H9 (cell line): ENCODE measurements around the gene ZNF366. TPM values are rescaled to one million over a fixed set of nuclear protein-coding genes. Genes with fewer than 3 reads are reported as not detected.

Experiments
- DNase-seq: peaks from one replicate; pipeline ENCODE4 v3.0.0-alpha.2; 2017
- H2AFZ ChIP-seq: one replicate; pipeline ENCODE4 v1.6.1; 2013; ENCODE audit warnings: mild to moderate bottlenecking, low read length, control low read depth, moderate library complexity
- H2AK5ac ChIP-seq: 2 replicates; pipeline ENCODE4 v1.6.1; 2013; ENCODE audit warnings: low read length, control low read depth, mixed read lengths; ENCODE audit not compliant: insufficient read length
- H2BK120ac ChIP-seq: one replicate; pipeline ENCODE4 v1.6.1; 2013; ENCODE audit warnings: low read depth, mild to moderate bottlenecking, low read length, control low read depth, inconsistent platforms; ENCODE audit not compliant: poor library complexity, severe bottlenecking
- H2BK12ac ChIP-seq: 2 replicates; pipeline ENCODE4 v1.6.1; 2013; ENCODE audit warnings: low read length, control low read depth, mixed read lengths, low read depth; ENCODE audit not compliant: insufficient read length
- H2BK15ac ChIP-seq: 2 replicates; pipeline ENCODE4 v1.6.1; 2013; ENCODE audit warnings: low read depth, low read length, control low read depth
- H2BK20ac ChIP-seq: one replicate; pipeline ENCODE4 v1.6.1; 2013; ENCODE audit warnings: low read depth, mild to moderate bottlenecking, low read length, control low read depth, inconsistent platforms; ENCODE audit not compliant: poor library complexity, severe bottlenecking
- H2BK5ac ChIP-seq: 2 replicates; pipeline ENCODE4 v1.6.1; 2013; ENCODE audit warnings: low read length, control low read depth, mixed read lengths; ENCODE audit not compliant: insufficient read length
- H3K14ac ChIP-seq: 2 replicates; pipeline ENCODE4 v1.6.1; 2013; ENCODE audit warnings: low read length, control low read depth; ENCODE audit not compliant: insufficient read depth
- H3K18ac ChIP-seq: 2 replicates; pipeline ENCODE4 v1.6.1; 2013; ENCODE audit warnings: low read depth, mild to moderate bottlenecking, mixed read lengths, low read length, control low read depth; ENCODE audit not compliant: insufficient read length
- H3K23ac ChIP-seq: 2 replicates; pipeline ENCODE4 v1.6.1; 2013; ENCODE audit warnings: low read length, control low read depth, mixed read lengths, low read depth; ENCODE audit not compliant: insufficient read length
- H3K23me2 ChIP-seq: 2 replicates; pipeline ENCODE4 v1.6.1; 2013; ENCODE audit warnings: low read depth, mild to moderate bottlenecking, mixed read lengths, low read length, control low read depth; ENCODE audit not compliant: insufficient read length, poor library complexity, severe bottlenecking
- H3K27ac ChIP-seq: 2 replicates; pipeline ENCODE4 v1.5.1; 2013; ENCODE audit warnings: low read length, control low read depth, mixed read lengths, low read depth; ENCODE audit not compliant: insufficient read length
- H3K27me3 ChIP-seq: 2 replicates; pipeline ENCODE4 v1.6.1; 2013; ENCODE audit warnings: low read length, control low read depth, inconsistent platforms; ENCODE audit not compliant: insufficient read depth
- H3K4ac ChIP-seq: 2 replicates; pipeline ENCODE4 v1.6.1; 2013; ENCODE audit warnings: low read depth, mild to moderate bottlenecking, control low read depth, inconsistent platforms, low read length, moderate library complexity
- H3K4me1 ChIP-seq: 2 replicates; pipeline ENCODE4 v1.6.1; 2013; ENCODE audit warnings: low read length, control low read depth, inconsistent platforms; ENCODE audit not compliant: insufficient read depth
- H3K4me2 ChIP-seq: 2 replicates; pipeline ENCODE4 v1.6.1; 2013; ENCODE audit warnings: low read length, control low read depth, mixed read lengths; ENCODE audit not compliant: insufficient read length, insufficient read depth
- H3K56ac ChIP-seq: 2 replicates; pipeline ENCODE4 v1.6.1; 2013; ENCODE audit warnings: low read depth, mild to moderate bottlenecking, mixed read lengths, low read length, control low read depth; ENCODE audit not compliant: insufficient read length
- H3K79me1 ChIP-seq: 2 replicates; pipeline ENCODE4 v1.6.1; 2013; ENCODE audit warnings: low read depth, mild to moderate bottlenecking, moderate library complexity, low read length, control low read depth, inconsistent platforms; ENCODE audit not compliant: insufficient read depth, poor library complexity, severe bottlenecking
- H3K79me2 ChIP-seq: 2 replicates; pipeline ENCODE4 v1.6.1; 2013; ENCODE audit warnings: low read length, control low read depth, inconsistent platforms; ENCODE audit not compliant: insufficient read depth
- H3K9ac ChIP-seq: 2 replicates; pipeline ENCODE4 v1.6.1; 2013; ENCODE audit warnings: low read length, control low read depth, mixed read lengths; ENCODE audit not compliant: insufficient read length; ENCODE audit errors: extremely low read depth
- H3K9me3 ChIP-seq: one replicate; pipeline ENCODE4 v1.6.1; 2013; ENCODE audit warnings: low read depth, low read length, inconsistent platforms; ENCODE audit not compliant: control insufficient read depth
- H3T11ph ChIP-seq: one replicate; pipeline ENCODE4 v1.6.1; 2013; ENCODE audit warnings: mild to moderate bottlenecking, low read length, control low read depth, inconsistent platforms
- H4K20me1 ChIP-seq: one replicate; pipeline ENCODE4 v1.6.1; 2013; ENCODE audit not compliant: control insufficient read depth, insufficient read length, insufficient read depth
- H4K5ac ChIP-seq: 2 replicates; pipeline ENCODE4 v1.6.1; 2013; ENCODE audit warnings: low read depth, mild to moderate bottlenecking, mixed read lengths, low read length, control low read depth; ENCODE audit not compliant: insufficient read length
- H4K8ac ChIP-seq: replicated peaks from 2 replicates; pipeline ENCODE4 v1.6.1; 2013; ENCODE audit warnings: low read length, control low read depth, mixed read lengths, low read depth; ENCODE audit not compliant: insufficient read length
- H4K91ac ChIP-seq: 2 replicates; pipeline ENCODE4 v1.6.1; 2013; ENCODE audit warnings: low read depth, mild to moderate bottlenecking, moderate library complexity, mixed read lengths, low read length, control low read depth; ENCODE audit not compliant: insufficient read length
- H3K27ac Mint-ChIP-seq, 3 experiments: 2 replicates in 2 of 3; 3 replicates in 1 of 3; pipeline ENCODE4 v1.8.0; 2020 to 2021; ENCODE audit warnings: mixed read lengths in 3 of 3, mild to moderate bottlenecking in 1 of 3, moderate library complexity in 1 of 3
- H3K27me3 Mint-ChIP-seq: 2 replicates; pipeline ENCODE4 v1.8.0; 2021; ENCODE audit warnings: low read depth, mild to moderate bottlenecking, moderate library complexity, mixed read lengths
- H3K36me3 Mint-ChIP-seq, 3 experiments: 2 replicates in 2 of 3; 3 replicates in 1 of 3; pipeline ENCODE4 v1.8.0; 2020 to 2021; ENCODE audit warnings: low read depth in 3 of 3, mixed read lengths in 3 of 3; ENCODE audit not compliant: insufficient read depth in 1 of 3
- H3K4me1 Mint-ChIP-seq, 2 experiments: 2 replicates each; pipeline ENCODE4 v1.8.0; 2020; ENCODE audit warnings: mixed read lengths in 2 of 2
- H3K4me3 Mint-ChIP-seq, 2 experiments: 2 replicates in 1 of 2; 3 replicates in 1 of 2; pipeline ENCODE4 v1.8.0; 2020 to 2021; ENCODE audit warnings: mild to moderate bottlenecking in 2 of 2, mixed read lengths in 2 of 2, moderate library complexity in 1 of 2
- H3K9me3 Mint-ChIP-seq, 2 experiments: 2 replicates in 1 of 2; 3 replicates in 1 of 2; pipeline ENCODE4 v1.8.0; 2020; ENCODE audit warnings: mild to moderate bottlenecking in 2 of 2, mixed read lengths in 2 of 2, moderate library complexity in 1 of 2
- WGBS: extraction: QIAGEN DNeasy Blood & Tissue Kit; methylation state at CpG from one replicate; pipeline ENCODE4 v1.1.7; 2013; ENCODE audit warnings: missing lambda C conversion rate, low lambda C conversion rate, mixed read lengths; ENCODE audit not compliant: insufficient read length; ENCODE audit errors: extremely low coverage; 5-methylcytosine and 5-hydroxymethylcytosine counted together
- total RNA-seq: library from RNA; stranded (reverse); gene quantifications from 2 replicates; pipeline ENCODE4 v1.2.1, GENCODE V29; 2021
- TF ChIP-seq, protein P1 (sequence below): fragments of 200-600 bp; sonication (generic); conservative IDR thresholded peaks from 3 replicates; pipeline ENCODE4 v1.8.0; 2021; ENCODE audit warnings: antibody characterized with exemption, mild to moderate bottlenecking

Gene ZNF366
- total RNA-seq, 1 experiment from 2014 or later, result not detected

DNA sequence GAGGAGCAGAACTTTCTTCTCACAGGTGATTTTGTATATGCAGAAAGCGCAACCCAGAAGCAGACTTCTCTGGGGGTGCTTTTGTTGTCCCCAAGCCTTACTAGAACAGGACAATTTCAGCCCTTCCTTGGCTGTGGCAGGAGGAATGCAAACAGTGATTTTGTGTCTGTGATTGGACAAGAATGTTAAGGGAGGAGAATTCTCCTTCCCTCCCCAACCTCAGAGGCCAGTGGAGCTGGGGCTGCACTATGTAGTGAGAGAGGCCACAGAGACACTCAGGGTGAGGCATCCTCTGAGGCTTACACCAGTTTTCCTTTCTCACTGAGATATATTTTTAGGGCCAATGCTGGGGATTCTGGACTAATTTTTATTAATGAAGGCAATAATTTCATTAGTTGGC, 58.8 kb downstream of the ZNF366 start:
- no peaks in the 10 kb centered on the region for H3K79me1 ChIP-seq
- no peak overlapping the region for H3K4ac ChIP-seq
- H3K27me3 Mint-ChIP-seq, result peaks cover 2% of the 10 kb centered on the region
- H3K23me2 ChIP-seq, result no peaks in the 10 kb centered on the region
- no peak overlapping the region for H2BK15ac ChIP-seq
- TF ChIP-seq, protein P1, sequence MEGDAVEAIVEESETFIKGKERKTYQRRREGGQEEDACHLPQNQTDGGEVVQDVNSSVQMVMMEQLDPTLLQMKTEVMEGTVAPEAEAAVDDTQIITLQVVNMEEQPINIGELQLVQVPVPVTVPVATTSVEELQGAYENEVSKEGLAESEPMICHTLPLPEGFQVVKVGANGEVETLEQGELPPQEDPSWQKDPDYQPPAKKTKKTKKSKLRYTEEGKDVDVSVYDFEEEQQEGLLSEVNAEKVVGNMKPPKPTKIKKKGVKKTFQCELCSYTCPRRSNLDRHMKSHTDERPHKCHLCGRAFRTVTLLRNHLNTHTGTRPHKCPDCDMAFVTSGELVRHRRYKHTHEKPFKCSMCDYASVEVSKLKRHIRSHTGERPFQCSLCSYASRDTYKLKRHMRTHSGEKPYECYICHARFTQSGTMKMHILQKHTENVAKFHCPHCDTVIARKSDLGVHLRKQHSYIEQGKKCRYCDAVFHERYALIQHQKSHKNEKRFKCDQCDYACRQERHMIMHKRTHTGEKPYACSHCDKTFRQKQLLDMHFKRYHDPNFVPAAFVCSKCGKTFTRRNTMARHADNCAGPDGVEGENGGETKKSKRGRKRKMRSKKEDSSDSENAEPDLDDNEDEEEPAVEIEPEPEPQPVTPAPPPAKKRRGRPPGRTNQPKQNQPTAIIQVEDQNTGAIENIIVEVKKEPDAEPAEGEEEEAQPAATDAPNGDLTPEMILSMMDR, result no peak
- peaks cover 16 to 17% of the 10 kb centered on the region in 2 experiments for H3K4me1 Mint-ChIP-seq
- H3K36me3 Mint-ChIP-seq, result no peaks in the 10 kb centered on the region
- no peak overlapping the region for H2AFZ ChIP-seq
- no peaks in the 10 kb centered on the region for H4K20me1 ChIP-seq
- H3K14ac ChIP-seq, result no peak overlapping the region
- no peak overlapping the region for H2AK5ac ChIP-seq
- no peak overlapping the region for H3K23ac ChIP-seq
- no peak for DNase-seq
- H4K91ac ChIP-seq, result no peak overlapping the region
- no peak overlapping the region for H3K27ac ChIP-seq
- no peak overlapping the region for H3K4me3 Mint-ChIP-seq
- 0 out of 2 replicates have a peak, but pooled peaks cover 2% of the 10 kb centered on the region for H3K4me1 ChIP-seq
- H3K27me3 ChIP-seq, result no peaks in the 10 kb centered on the region
- no peak overlapping the region for H3T11ph ChIP-seq
- H3K79me2 ChIP-seq, result no peaks in the 10 kb centered on the region
- H4K8ac ChIP-seq, result no peak overlapping the region
- no peak overlapping the region for H2BK20ac ChIP-seq
- no peak overlapping the region for H3K4me2 ChIP-seq
- no CpG with 5 or more reads among the region's 1 CpG for WGBS
- no peak overlapping the region for H3K56ac ChIP-seq
- no peaks in the 10 kb centered on the region for H3K9me3 Mint-ChIP-seq
- H3K9ac ChIP-seq, result no peak overlapping the region
- no peak overlapping the region for H2BK12ac ChIP-seq
- H3K9me3 ChIP-seq, result no peaks in the 10 kb centered on the region
- H3K27ac Mint-ChIP-seq, result no peak overlapping the region
- H3K18ac ChIP-seq, result no peak overlapping the region
- H2BK120ac ChIP-seq, result no peak overlapping the region
- H2BK5ac ChIP-seq, result no peak overlapping the region
- no peak overlapping the region for H4K5ac ChIP-seq
